Measurements from ENCODE around the gene TTC27. TPM values are rescaled to one million over a fixed set of nuclear protein-coding genes. Genes with fewer than 3 reads are reported as not detected.

Gene TTC27
- total RNA-seq, 2 donors from 2014 or later, result 16.4 to 20.3 TPM

DNA sequence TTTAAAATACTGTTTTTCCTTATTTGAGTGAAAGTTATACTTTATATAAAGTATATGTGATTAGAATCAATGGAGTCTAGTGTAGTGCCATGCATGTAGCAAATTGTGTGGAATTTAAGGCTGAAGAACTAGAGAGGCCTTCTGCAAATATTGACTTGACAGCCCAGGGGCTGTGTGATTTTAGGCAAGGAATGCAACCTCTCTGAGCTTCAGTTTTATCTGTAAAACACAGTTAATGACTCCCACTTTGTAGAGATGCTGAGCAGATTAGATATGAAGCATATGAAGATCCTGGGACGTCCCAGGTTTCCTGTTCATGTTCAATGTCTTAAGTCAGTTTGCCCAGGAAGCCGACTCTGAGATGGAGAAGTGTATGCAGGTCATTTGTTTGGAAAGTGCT, 235.5 kb downstream of the TTC27 start:
- no peak overlapping the region for H3K4me3 ChIP-seq (ENCODE audit: low read length)
- no peaks in the 10 kb centered on the region for H3K4me1 Mint-ChIP-seq
- no peak for DNase-seq
- peaks cover 6% of the 10 kb centered on the region for H3K9me3 Mint-ChIP-seq
- H3K9me3 ChIP-seq (ENCODE audit: control insufficient read depth, low read length), result no peaks in the 10 kb centered on the region
- no peak overlapping the region for H3K4me3 Mint-ChIP-seq
- H3K36me3 ChIP-seq (ENCODE audit: control insufficient read depth, insufficient read depth, low read length), result no peaks in the 10 kb centered on the region
- no peak overlapping the region for H3K9ac ChIP-seq (ENCODE audit: extremely low read depth, low read length, poor library complexity, severe bottlenecking)
- 85 to 100% methylated on average over 2 of the region's 2 CpGs for WGBS, 2 experiments (ENCODE audit: insufficient coverage in 1 of 2, insufficient read length in 1 of 2)
- TF ChIP-seq CTCF (conservative IDR thresholded peaks at IDR 0.05), result no peak
- H3K27me3 ChIP-seq (ENCODE audit: control insufficient read depth, insufficient read depth, low read length, poor library complexity, severe bottlenecking), result no peaks in the 10 kb centered on the region
- H3K27ac Mint-ChIP-seq, result no peak overlapping the region
- no peaks in the 10 kb centered on the region for H3K36me3 Mint-ChIP-seq (ENCODE audit: low read depth)
- no peaks in the 10 kb centered on the region for H3K4me1 ChIP-seq (ENCODE audit: control insufficient read depth, insufficient read depth, low read length)
- no peaks in the 10 kb centered on the region for H3K27me3 Mint-ChIP-seq (ENCODE audit: insufficient read depth)
- H3K27ac ChIP-seq (ENCODE audit: low read depth, low read length), result no peak overlapping the region

DNA sequence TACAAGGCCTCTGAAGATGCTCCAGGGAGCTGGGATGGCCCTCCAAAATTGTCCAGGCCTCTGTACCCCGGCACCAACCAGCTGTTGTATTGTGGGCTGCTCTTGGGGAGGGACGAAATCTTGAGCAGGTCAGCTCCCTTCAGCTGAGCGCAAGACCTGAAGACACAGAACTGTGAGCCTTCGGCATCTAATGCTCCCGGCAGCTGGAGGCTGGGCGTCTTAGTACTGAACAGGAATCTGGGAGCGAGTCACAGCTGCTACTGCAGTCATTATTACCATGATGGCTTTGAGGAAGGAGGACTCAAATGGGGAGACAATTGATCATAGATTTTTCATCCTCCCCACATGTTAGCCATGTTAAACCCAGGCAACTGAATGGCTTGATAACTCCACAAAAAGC, 236.0 kb downstream of the TTC27 start:
- no peaks in the 10 kb centered on the region for H3K4me1 Mint-ChIP-seq
- no peak for DNase-seq
- Histone ChIP-seq H3K9me3 (ENCODE audit: control insufficient read depth, low read length) (no peaks in the 10 kb centered on the region), H3K27ac (ENCODE audit: low read depth, low read length) (no peak overlapping the region), H3K4me3 (ENCODE audit: low read length) (no peak overlapping the region), H3K36me3 (ENCODE audit: control insufficient read depth, insufficient read depth, low read length) (no peaks in the 10 kb centered on the region), H3K9ac (ENCODE audit: extremely low read depth, low read length, poor library complexity, severe bottlenecking) (no peak overlapping the region), H3K27me3 (ENCODE audit: control insufficient read depth, insufficient read depth, low read length, poor library complexity, severe bottlenecking) (no peaks in the 10 kb centered on the region), H3K4me1 (ENCODE audit: control insufficient read depth, insufficient read depth, low read length) (no peaks in the 10 kb centered on the region)
- 89 to 97% methylated on average over 7 of the region's 7 CpGs for WGBS, 2 experiments (ENCODE audit: insufficient coverage in 1 of 2, insufficient read length in 1 of 2)
- H3K9me3 Mint-ChIP-seq, result peaks cover 4% of the 10 kb centered on the region
- no peak overlapping the region for H3K4me3 Mint-ChIP-seq
- H3K36me3 Mint-ChIP-seq (ENCODE audit: low read depth), result no peaks in the 10 kb centered on the region
- TF ChIP-seq CTCF (conservative IDR thresholded peaks at IDR 0.05), result no peak
- no peak overlapping the region for H3K27ac Mint-ChIP-seq
- no peaks in the 10 kb centered on the region for H3K27me3 Mint-ChIP-seq (ENCODE audit: insufficient read depth)

- Histone ChIP-seq H3K27ac (ENCODE audit: low read depth, low read length) (no peak overlapping the region), H3K36me3 (ENCODE audit: control insufficient read depth, insufficient read depth, low read length) (no peaks in the 10 kb centered on the region), H3K27me3 (ENCODE audit: control insufficient read depth, insufficient read depth, low read length, poor library complexity, severe bottlenecking) (no peaks in the 10 kb centered on the region), H3K9me3 (ENCODE audit: control insufficient read depth, low read length) (no peaks in the 10 kb centered on the region), H3K9ac (ENCODE audit: extremely low read depth, low read length, poor library complexity, severe bottlenecking) (no peak overlapping the region), H3K4me1 (ENCODE audit: control insufficient read depth, insufficient read depth, low read length) (no peaks in the 10 kb centered on the region), H3K4me3 (ENCODE audit: low read length) (no peak overlapping the region)
- no peak overlapping the region for H3K4me3 Mint-ChIP-seq
- no peaks in the 10 kb centered on the region for H3K4me1 Mint-ChIP-seq
- WGBS, 2 experiments (ENCODE audit: insufficient coverage in 1 of 2, insufficient read length in 1 of 2), result 84 to 86% methylated on average over 7 of the region's 7 CpGs
- H3K9me3 Mint-ChIP-seq, result peaks cover 4% of the 10 kb centered on the region
- H3K36me3 Mint-ChIP-seq (ENCODE audit: low read depth), result no peaks in the 10 kb centered on the region
- H3K27me3 Mint-ChIP-seq (ENCODE audit: insufficient read depth), result no peaks in the 10 kb centered on the region
- no peak overlapping the region for H3K27ac Mint-ChIP-seq
- no peak for DNase-seq
- TF ChIP-seq CTCF (conservative IDR thresholded peaks at IDR 0.05), result no peak
Observed at GRCh38 chr2:32864334-32865111, 236.7 kb downstream of the TTC27 start.

Data from endodermal cell (in vitro differentiated cells).